ENCODE results near the gene KRTAP19-6. TPM values are rescaled to one million over a fixed set of nuclear protein-coding genes. Genes with fewer than 3 reads are reported as not detected.

The KRTAP19-6 gene
- total RNA-seq, 1 experiment from 2014 or later = not detected

DNA sequence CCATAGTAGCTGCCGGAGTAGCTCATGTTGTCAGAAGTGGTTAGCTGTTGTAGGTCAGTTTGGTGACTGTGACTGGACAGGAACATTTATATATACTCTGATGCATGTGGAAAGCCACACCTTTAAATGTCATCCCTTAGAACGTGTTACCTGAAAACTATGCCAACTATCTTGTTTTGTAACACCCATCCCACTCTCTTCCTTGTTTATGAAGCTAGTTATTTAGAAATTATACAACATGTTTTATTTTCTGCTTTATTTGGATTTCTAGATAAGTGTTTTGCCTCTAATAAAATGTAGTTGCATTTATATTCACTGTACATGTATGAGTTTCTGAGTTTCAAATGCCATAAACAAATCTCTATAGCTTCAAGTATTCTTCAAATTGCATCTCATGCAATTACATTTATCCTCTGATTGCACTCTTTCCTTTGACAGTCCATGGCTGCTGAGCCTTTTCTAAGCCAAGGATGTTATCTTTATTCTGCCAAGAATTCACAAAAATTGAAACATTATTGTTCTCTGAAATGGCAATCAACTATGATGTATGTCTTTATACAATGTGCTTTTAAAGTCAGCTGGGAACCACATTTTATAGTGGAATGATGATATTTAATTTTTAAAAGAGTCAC lies 19.7 kb upstream of the KRTAP19-6 start, which contains the start of gene KRTAP19-7:
Gene KRTAP19-7, minus strand, starts transcription at position 51 of the 632 bp plus-strand sequence. Its CDS starts 25 bp downstream, at position 26.
- Histone ChIP-seq H3K9ac (ENCODE audit: low read length) (no peak within 1 kb of the TSS), H3K4me1 (ENCODE audit: control insufficient read depth in 1 of 2, insufficient read depth in 2 of 2, low read length in 2 of 2) (no peaks in the 10 kb centered on the region), H3K9me2 (ENCODE audit: insufficient read depth) (no peaks in the 10 kb centered on the region), H3K4me3 (replicated peaks in 1 of 2; ENCODE audit: low read depth in 1 of 2, low read length in 2 of 2) (no peak within 1 kb of the TSS), H3K79me2 (ENCODE audit: insufficient read depth, low read length) (no peaks in the 10 kb centered on the region), H2AFZ (ENCODE audit: low read depth, low read length, poor library complexity, severe bottlenecking) (no peak within 1 kb of the TSS), H4K20me1 (ENCODE audit: insufficient read depth) (no peaks in the 10 kb centered on the region), H3K36me3 (ENCODE audit: control insufficient read depth in 1 of 2, insufficient read depth in 2 of 2, low read length in 2 of 2) (no peaks in the 10 kb centered on the region), H3K27me3 (ENCODE audit: insufficient read depth, low read length) (no peaks in the 10 kb centered on the region), H3K4me2 (ENCODE audit: low read length) (no peak within 1 kb of the TSS), H3K27ac (ENCODE audit: low read depth, low read length) (no peak within 1 kb of the TSS), H3K9me3 (ENCODE audit: control insufficient read depth in 1 of 2, insufficient read depth in 1 of 2, low read depth in 1 of 2, low read length in 2 of 2) (peaks cover 0 to 20% of the 10 kb centered on the region in 2 experiments; a peak in 2 of 4 replicates)
- DNase-seq (ENCODE audit: low read depth, low spot score) (no peak), ATAC-seq (no peak)
- POLR2A ChIA-PET = no interaction called here
- CTCF ChIA-PET = no interaction called here
- intact Hi-C loops (cut with micrococcal nuclease) = no loop called here
- TF ChIP-seq ZFX (IDR thresholded peaks at IDR 0.05) = no peak
- TF ChIP-seq, protein P1, sequence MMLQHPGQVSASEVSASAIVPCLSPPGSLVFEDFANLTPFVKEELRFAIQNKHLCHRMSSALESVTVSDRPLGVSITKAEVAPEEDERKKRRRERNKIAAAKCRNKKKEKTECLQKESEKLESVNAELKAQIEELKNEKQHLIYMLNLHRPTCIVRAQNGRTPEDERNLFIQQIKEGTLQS (IDR thresholded peaks at IDR 0.05) = no peak
- BruUV-seq (replicated peaks) = no TSS peak
- RAD21 ChIA-PET (ENCODE audit: low non-redundant PET in 1 of 2, low total read pairs in 2 of 2, uncharacterized antibody in 2 of 2, unreplicated experiment in 2 of 2) = no interaction called here

DNA sequence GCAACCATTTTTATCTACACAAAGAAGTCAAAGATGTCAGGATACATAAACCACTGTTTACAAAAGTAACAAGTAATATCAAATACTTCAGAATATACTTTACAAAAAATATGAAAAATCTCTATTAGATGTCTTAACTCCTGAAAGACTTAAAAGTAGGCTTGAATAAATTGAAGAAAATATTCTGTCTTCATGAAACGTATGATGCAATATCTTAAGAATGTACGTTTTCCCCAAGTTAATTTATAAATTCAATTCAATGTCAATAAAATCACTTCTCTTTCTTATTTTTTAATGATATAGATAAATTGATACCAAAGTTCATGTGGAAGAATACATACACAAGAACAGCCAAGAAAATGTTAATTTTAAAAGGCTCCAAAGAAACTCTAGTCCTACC lies 13.4 kb upstream of the KRTAP19-6 start:
- ChIA-PET POLR2A (no interaction called here), CTCF (no interaction called here), RAD21 (ENCODE audit: low non-redundant PET in 1 of 2, low total read pairs in 2 of 2, uncharacterized antibody in 2 of 2, unreplicated experiment in 2 of 2) (no interaction called here)
- H3K4me1 ChIP-seq (ENCODE audit: control insufficient read depth in 1 of 2, insufficient read depth in 2 of 2, low read length in 2 of 2) = no peaks in the 10 kb centered on the region
- BruUV-seq (replicated peaks) = no TSS peak
- DNase-seq (ENCODE audit: low read depth, low spot score) (no peak), ATAC-seq (no peak)
- no peaks in the 10 kb centered on the region for H3K27me3 ChIP-seq (ENCODE audit: insufficient read depth, low read length)
- H3K4me3 ChIP-seq (replicated peaks in 1 of 2; ENCODE audit: low read depth in 1 of 2, low read length in 2 of 2) = no peak overlapping the region
- no peaks in the 10 kb centered on the region for H3K36me3 ChIP-seq (ENCODE audit: control insufficient read depth in 1 of 2, insufficient read depth in 2 of 2, low read length in 2 of 2)
- peaks cover 11 to 28% of the 10 kb centered on the region in 2 experiments; a peak in 2 of 4 replicates for H3K9me3 ChIP-seq (ENCODE audit: control insufficient read depth in 1 of 2, insufficient read depth in 1 of 2, low read depth in 1 of 2, low read length in 2 of 2)
- no peak overlapping the region for H3K27ac ChIP-seq (ENCODE audit: low read depth, low read length)
- no peak overlapping the region for H3K9ac ChIP-seq (ENCODE audit: low read length)
- TF ChIP-seq ZNF274 (IDR thresholded peaks at IDR 0.05; ENCODE audit: low read depth, low read length) (no peak), CEBPB (IDR thresholded peaks at IDR 0.05; ENCODE audit: low read depth) (no peak), YY1 (IDR thresholded peaks at IDR 0.05; ENCODE audit: extremely low read depth, insufficient replicate concordance, low read depth, low read length) (no peak), SP1 (IDR thresholded peaks at IDR 0.05; ENCODE audit: low read depth) (no peak), EGR1 (IDR thresholded peaks at IDR 0.05; ENCODE audit: low read depth) (no peak), POLR2A (IDR thresholded peaks at IDR 0.05; ENCODE audit: borderline replicate concordance, extremely low read depth, insufficient read depth, insufficient read length) (no peak), JUND (IDR thresholded peaks at IDR 0.05) (no peak), POLR2AphosphoS5 (IDR thresholded peaks at IDR 0.05; ENCODE audit: low read depth, low read length) (no peak), SIN3A (IDR thresholded peaks at IDR 0.05; ENCODE audit: low read depth) (no peak), SRF (IDR thresholded peaks at IDR 0.05; ENCODE audit: low read depth) (no peak), EZH2 (IDR thresholded peaks at IDR 0.05) (no peak), ELF1 (IDR thresholded peaks at IDR 0.05; ENCODE audit: borderline replicate concordance, low read depth) (no peak), TCF7L2 (IDR thresholded peaks at IDR 0.05; ENCODE audit: borderline replicate concordance, extremely low read depth, insufficient read depth, insufficient read length) (no peak), CBX3 (IDR thresholded peaks at IDR 0.05; ENCODE audit: low read depth) (no peak)
- TF ChIP-seq, protein P1 (IDR thresholded peaks at IDR 0.05) = no peak
- TF ChIP-seq, protein P2, sequence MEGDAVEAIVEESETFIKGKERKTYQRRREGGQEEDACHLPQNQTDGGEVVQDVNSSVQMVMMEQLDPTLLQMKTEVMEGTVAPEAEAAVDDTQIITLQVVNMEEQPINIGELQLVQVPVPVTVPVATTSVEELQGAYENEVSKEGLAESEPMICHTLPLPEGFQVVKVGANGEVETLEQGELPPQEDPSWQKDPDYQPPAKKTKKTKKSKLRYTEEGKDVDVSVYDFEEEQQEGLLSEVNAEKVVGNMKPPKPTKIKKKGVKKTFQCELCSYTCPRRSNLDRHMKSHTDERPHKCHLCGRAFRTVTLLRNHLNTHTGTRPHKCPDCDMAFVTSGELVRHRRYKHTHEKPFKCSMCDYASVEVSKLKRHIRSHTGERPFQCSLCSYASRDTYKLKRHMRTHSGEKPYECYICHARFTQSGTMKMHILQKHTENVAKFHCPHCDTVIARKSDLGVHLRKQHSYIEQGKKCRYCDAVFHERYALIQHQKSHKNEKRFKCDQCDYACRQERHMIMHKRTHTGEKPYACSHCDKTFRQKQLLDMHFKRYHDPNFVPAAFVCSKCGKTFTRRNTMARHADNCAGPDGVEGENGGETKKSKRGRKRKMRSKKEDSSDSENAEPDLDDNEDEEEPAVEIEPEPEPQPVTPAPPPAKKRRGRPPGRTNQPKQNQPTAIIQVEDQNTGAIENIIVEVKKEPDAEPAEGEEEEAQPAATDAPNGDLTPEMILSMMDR (IDR thresholded peaks at IDR 0.05 in 2 of 3, conservative IDR thresholded peaks at IDR 0.05 in 1 of 3; ENCODE audit: borderline replicate concordance in 1 of 3, insufficient read depth in 1 of 3, low read depth in 2 of 3, low read length in 2 of 3) = no peak
- no peaks in the 10 kb centered on the region for H3K9me2 ChIP-seq (ENCODE audit: insufficient read depth)
- H2AFZ ChIP-seq (ENCODE audit: low read depth, low read length, poor library complexity, severe bottlenecking) = no peak overlapping the region
- H4K20me1 ChIP-seq (ENCODE audit: insufficient read depth) = no peaks in the 10 kb centered on the region
- H3K79me2 ChIP-seq (ENCODE audit: insufficient read depth, low read length) = no peaks in the 10 kb centered on the region
- intact Hi-C loops (cut with micrococcal nuclease) = no loop called here
- no peak overlapping the region for H3K4me2 ChIP-seq (ENCODE audit: low read length)

All from HCT116 (cell line).